ENCODE data around the gene TNKS1BP1.
A peak's percentile ranks its signal among the peaks of the same experiment; 100 is the strongest.
"Not testable (repeated sequence)": the region's sequence is repeated elsewhere in the genome, so short reads cannot be mapped to it uniquely, and the experiment has no call there.

The TNKS1BP1 gene

DNA sequence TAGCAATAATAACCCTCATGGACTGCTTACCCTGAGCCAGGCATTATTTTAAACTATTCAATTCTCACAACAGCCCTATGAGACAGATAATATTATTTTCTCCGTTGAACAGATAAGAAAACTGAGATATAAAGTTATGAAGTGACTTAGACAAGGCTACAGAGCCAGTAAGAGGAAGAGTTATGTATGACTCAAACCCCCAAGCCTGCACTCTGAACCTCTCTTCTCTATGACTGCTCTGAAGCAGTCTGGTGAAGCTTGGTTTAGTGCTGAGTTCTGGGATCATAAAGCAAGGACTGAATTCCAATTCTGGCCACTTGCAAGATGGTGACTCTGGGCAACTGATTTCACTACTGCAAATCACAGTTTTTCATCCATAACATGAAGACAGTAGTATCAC, 34.5 kb downstream of the TNKS1BP1 start:
- peak; percentile 52 for DNase-seq (ENCODE audit: low read depth)

DNA sequence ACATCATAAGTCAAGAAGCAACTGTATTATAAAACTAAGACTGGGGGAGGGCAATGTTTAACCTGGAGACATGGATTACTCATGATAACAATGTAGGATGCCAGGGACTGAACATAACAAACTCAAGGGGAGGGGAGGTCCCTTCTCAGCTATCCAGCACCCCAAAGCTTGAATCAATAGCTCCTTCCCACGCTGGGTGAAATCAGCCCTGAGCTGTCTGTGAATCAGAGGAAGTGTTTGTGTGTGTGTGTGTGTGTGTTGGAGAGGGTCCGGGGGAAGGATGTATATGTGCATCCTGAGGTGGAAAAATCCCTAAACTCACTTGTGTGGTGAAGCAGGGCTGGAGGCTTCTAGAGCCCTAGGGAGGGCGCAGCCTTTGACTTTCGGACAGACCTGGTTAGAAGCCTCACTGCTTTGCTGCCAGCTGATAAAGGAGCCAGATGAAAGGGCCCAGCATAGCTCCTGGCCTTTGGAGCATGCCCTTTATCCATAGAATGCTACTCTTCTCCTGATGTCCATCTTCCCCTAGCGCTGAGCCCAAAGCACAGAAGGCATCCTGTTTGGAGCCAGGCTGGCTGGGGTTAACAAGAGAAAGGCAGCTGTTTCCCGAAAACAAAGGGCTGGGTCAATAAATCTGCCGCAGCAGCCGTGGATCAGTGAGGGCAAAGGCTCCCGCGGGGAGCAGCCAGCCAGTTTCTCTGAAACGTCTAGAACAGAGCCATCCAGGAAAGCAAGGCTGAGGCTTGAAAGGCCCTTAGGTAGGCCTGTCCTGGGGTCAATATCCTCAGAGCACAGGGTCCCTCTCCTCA, 35.8 kb downstream of the TNKS1BP1 start:
- DNase-seq (ENCODE audit: low read depth) = peak; percentile 91

DNA sequence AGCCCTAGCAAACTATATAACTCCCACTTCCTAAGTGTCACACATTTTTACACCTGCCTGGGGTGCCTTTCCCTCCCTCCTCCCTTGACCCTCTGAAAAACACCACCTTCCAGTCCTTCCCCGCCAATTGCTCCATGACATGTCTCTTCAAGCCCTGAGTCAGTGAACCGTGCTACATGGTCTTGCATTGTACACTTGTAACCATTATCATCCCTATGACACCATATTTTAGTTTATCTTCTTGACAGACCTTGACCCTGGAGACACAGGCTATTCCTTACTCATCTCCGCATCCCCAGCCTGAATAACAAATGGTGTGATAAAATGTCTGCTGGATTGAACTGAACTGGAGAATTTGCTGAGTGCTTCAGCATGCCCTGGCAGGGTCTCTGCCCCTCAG, 36.9 kb downstream of the TNKS1BP1 start:
- DNase-seq (ENCODE audit: low read depth) = no peak

DNA sequence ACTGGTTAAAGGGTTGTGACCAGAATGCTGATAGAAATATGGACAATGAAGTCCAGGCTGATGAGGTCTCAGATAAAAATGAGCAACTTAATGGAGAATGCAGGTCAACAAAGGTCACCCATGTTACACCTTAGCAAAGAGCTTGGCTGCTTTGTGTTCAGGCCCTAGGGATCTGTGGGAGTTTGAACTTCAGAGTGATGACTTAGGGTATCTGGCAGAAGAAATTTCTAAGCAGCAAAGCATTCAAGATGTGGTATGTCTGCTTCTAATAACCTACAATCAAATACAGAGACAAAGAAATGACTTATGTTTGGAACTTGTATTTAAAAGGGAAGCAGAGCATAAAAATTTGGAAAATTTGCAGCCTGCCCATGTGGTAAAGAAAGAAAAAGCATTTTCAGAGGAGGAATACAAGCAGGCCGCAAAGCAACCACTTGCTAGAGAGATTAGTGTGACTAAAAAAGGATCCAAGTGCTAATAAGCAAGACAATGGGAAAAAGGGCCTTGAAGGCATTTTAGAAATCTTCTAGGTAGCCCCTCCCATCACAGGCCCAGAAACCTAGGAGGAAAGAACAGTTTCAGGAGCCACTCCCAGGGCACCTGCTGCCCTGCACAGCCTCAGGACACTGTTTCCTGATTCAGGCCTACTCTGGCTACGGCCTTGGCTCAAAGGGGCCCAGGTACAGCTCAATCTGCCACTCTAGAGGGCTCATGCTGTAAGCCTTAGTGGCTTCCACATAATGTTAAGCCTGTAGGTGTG, 41.3 kb downstream of the TNKS1BP1 start:
- DNase-seq (ENCODE audit: low read depth) = no peak

DNA sequence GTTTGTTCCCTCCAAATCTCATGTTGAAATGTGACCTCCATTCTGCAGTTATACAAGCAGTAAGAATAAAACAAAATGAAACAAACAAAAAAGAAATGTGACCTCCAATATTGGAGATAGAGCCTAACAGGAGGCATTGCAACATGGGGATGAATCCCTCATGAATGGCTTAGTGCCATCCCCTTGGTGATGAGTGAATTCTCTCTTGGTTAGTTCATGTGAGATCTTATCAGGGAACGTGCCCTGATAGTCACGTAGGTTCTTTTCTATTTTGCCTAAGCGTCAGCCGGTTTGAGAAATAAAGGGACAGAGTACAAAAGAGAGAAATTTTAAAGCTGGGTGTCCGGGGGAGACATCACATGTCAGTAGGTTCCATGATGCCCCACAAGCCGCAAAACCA, 43.2 kb downstream of the TNKS1BP1 start:
- not testable (repeated sequence) for DNase-seq (ENCODE audit: low read depth)

DNA sequence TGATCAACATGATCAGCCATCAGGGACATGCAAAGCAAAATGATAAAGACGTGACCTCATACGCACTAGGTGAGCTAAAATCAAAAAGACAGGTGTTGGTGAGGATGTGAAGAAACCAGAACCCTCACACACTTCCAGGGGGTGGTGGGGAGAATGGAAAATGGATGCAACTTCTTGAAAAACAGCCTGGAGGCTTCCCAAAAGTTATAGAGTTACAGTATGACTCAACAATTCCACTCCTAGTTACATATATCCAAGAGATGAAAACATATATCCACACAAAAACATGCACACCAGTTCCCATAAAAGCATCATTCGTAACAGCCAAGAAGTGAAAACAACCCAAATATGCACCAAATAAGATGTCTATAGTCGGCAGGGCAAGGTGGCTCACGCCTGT, 45.6 kb downstream of the TNKS1BP1 start:
- no peak for DNase-seq (ENCODE audit: low read depth)

DNA sequence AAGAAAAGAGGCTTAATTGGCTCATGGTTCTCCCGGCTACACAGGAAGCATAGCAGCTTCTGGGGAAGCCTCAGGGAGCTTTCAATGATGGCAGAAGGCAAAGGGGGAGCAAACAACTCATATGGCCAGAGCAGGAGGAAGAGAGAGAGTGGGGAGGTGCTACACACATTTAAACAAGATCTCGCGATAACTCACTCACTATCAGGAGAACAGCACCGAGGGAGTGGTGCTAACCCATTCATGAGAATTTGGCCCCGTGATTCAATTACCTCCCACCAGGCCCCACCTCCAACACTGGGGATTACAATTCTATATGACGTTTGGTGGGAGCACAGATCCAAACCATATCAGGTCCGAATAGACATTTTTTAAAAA, 46.0 kb downstream of the TNKS1BP1 start:
- no peak for DNase-seq (ENCODE audit: low read depth)

DNA sequence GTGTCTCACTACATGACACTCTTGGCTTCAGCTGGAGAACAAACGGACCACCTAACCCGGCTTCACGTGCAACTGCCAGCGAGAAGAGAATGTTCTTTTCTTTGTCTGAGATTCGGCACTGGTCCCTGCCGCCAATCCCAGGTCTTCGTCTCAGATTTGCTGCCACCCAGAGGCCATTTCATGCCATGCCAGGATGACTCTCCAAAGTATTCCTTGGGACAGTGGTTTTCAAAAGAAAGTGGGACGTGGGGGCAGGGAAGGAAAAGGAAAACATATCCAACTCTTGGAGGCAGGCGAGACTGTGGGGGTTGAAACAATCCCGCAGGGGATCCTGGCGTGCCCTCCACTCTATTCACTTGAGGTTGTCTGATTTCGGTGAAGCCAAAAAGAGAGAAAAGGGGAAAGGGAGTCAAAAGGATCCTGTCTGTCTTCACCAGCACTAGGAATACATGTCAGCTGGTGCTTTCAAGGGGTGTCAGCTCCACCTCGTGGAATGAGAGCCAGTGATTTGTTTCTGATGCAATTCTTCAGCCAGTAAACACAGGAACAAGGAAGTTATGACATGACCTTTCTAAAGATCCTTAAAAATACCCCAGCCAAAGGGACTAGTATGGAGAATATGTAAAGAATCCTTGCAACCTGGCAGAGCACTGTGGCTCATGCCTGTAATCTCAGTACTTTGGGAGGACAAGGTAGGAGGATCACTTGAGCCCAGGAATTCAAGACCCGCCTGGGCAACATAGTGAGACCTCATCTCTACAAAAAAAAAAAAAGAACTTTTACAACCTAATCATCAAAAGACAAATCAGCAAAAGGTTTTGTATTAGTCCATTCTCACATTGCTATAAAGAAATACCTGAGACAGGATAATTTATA, 46.7 kb downstream of the TNKS1BP1 start:
- DNase-seq (ENCODE audit: low read depth) = peak; percentile 30

DNA sequence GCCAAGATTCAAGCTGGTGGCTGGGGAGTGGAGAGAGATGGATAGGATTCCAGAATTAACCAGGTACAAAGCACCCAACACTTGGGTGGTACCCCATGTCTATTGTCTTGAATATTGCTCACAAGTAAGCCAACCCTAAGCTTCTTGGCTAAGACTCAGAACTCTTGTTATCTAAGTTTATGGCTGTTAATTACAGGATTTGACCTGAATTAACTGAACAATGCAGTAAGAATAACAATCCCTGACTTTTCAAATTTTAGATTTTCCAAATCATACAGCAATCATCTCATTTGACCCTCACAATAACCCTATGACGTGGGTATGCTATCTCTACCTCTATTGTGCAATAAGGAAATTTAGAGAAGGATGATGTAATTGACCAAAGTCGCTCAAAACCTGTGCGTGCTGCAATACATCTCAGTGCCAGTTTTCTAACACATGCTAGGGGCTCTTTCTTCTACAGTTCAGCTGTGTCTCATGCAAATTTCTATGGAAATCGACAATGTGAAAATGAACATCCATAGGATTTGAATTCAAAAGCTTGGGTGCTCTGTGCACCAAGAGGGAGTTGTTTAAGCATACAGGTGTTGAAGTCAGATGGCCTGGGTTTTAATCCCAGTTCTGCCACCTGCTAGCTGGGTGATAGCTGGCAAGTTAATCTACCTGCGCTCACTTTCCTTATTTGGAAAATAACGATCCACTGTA, 47.6 kb downstream of the TNKS1BP1 start:
- DNase-seq (ENCODE audit: low read depth) = no peak

DNA sequence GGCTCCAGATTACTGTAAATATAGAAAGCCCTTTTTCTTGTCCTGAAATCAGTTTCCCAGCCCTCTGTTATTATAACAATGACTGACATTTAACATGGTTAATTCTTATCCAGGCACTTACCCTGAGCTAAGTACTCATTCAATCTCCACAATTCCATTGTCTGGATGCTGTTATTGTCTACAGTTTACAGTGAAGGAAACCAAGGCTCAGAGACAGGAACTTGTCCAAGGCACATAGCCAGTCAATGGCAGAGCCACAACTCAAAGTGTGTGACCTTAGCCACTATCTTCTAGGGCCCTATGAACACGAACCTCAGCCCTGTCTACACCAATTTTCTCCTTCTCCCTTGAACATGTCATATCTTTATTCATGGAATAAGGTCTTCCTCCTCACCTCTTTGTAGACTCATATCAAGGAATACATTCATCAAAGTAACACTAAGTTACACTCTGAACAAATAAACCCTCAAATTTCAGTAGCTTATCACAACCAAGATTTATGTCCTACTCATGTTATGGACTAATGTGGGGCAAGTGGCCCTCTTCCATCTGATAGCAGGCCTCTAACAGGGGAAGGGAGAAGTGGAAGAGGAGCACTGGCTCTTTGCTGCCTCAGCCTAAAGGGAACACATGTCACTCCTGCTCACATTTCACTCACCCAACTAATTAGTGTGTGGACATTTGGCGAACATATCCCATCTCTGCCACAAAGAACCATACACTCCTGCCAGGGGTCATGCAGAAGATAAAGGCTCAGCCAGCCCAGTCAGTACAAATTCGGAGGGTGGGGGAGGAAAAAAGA, 48.4 kb downstream of the TNKS1BP1 start:
- DNase-seq (ENCODE audit: low read depth) = no peak

DNA sequence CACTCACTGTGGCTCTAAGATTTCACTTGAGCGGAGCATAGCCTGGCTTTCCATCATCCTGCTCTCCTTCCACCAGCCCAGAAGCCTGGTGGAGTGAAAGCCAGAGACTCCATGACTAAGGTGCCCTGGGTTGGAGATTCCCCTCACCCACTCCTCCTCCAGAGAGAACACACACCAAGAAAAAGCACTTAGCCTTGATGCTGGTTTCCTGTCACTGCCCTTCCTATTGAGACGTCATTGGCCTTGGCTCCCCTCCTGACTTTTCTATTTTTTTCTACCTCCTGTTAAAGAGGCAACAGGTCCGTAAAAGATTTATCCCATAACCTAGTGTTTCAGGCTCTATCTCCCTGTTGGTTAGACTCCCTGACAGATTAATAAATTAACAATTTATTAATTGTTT, 49.2 kb downstream of the TNKS1BP1 start:
- DNase-seq (ENCODE audit: low read depth) = no peak

DNA sequence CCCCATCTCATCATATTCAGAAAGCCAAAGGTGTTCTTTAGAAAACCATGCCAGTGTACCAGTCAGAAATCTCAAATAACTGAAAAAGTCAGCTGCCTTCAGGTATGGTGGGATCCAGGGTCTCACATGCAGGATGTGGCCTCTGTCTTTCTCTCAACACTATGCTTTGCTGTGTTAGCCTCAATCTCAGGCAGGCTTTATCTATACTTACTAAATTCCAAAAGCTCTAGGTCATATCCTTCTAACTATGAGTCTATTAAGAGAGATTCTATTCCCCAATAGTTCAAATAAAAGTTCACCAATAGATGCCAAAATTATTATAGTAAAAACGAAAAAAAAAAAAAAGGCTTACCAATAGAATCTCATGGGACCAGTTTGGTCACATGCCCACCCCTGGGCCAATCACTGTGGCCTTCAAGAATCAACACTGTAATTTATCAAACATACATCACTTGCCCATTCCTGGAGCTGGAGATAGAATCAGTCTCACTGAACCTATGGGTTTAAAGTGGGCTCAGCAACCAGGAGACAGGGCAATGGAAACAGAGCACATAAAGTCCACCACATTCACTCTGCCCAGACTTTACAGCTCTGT, 49.8 kb downstream of the TNKS1BP1 start:
- DNase-seq (ENCODE audit: low read depth) = no peak

DNA sequence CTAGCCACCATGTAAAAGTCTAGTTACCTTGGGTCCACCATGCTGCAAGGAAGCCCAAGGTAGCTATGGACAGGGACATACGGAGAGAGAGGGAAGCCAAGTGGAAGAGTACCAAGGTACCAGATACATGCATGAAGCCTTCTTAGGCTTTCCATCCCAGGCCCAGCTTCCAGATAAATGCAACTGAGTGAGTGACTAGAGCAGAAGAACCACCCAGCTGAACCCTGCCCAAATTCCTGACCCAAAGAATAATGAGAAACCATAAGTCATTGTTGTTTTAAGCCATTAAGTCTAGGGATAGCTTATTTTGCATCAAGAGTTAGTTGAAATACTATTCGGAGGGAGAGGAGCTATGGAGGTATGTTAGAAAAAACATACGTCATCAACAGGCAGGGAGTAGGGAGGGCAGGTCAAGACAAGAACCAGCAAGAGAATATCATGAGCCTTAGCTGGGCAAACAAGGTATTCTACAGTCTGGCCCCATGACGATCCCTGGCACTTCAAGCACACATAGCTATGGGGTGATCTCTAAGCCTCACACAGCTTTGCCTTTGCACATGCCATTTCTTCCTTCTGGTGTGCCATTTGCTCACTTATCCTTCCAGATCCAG, 51.2 kb downstream of the TNKS1BP1 start:
- DNase-seq (ENCODE audit: low read depth) = no peak

DNA sequence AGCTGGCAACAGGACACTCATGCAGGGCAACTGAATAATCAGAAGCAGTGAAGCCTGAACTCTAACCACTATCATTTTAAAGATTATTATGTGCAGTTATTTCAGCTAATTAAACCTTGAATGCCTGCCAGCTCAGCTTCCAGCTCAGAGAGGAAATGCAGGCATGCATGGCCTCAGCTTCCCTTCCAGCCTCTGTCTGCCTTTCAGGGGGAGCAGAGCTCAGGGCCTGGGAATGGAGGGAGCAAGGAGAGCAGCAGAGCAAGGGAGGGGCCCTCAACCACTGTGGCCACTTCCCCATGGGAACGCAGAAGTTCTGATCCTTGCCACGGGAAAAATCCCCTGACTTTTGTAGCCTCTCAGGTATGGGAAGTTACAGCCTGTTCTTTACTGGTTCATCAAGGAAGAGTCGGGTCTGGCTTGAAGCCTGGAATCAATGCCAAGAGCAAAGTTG, 55.2 kb downstream of the TNKS1BP1 start:
- no peak for DNase-seq (ENCODE audit: low read depth)

DNA sequence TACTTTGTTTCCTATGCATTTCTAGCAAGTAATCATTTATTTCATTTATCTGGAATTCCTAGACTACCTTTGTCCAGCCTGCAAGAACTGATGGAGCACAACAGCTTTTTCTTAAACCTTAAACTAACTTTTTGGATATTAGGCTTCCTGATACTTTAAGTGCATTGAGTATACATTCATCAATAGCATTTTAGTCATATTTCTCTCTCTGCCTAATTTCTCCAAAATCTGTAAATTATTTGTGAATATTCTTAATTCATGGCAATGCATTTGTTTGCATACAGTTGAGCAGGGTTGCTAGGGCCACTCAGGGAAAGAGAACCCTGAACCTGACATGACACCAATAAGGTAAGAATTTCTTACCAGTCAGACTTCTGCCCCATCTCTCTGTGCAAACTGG, 58.6 kb downstream of the TNKS1BP1 start:
- DNase-seq (ENCODE audit: low read depth) = no peak

DNA sequence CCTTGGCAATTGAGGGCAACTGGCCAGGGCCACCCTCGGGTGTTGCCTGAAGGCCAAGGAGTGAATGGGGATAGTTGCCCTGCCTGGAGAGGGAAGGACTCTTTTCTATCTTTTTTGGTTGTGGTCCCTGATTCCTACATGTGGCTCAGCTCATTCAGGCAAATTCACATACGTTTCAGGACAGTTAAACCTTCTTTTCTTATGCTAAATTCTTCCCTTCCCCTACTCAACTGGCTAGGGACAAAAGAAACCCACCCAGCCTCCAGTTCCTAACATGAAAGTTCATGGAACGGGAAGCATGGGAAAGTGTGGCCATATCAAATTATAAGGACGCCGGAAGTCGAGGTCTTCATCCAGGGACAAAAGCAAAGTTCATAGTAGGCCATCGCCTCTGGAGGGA, 61.4 kb downstream of the TNKS1BP1 start:
- no peak for DNase-seq (ENCODE audit: low read depth)

DNA sequence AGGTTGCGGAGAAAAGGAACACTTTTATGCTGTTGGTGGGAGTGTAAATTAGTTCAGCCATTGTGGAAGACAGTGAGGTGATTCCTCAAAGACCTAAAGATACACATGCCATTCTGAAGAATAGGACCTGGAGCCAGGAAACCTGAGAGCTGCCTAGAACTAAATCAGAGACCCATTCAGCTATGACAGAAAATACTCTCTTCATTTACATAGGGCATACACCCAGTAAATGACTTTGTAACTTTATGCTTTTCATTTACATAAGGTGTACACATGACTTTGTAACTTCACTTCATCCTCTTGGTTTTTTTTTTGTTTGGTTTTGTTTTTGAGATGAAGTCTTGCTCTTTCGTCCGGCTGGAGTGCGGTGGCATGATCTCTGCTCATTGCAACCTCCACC, 62.6 kb downstream of the TNKS1BP1 start:
- DNase-seq (ENCODE audit: low read depth) = no peak

DNA sequence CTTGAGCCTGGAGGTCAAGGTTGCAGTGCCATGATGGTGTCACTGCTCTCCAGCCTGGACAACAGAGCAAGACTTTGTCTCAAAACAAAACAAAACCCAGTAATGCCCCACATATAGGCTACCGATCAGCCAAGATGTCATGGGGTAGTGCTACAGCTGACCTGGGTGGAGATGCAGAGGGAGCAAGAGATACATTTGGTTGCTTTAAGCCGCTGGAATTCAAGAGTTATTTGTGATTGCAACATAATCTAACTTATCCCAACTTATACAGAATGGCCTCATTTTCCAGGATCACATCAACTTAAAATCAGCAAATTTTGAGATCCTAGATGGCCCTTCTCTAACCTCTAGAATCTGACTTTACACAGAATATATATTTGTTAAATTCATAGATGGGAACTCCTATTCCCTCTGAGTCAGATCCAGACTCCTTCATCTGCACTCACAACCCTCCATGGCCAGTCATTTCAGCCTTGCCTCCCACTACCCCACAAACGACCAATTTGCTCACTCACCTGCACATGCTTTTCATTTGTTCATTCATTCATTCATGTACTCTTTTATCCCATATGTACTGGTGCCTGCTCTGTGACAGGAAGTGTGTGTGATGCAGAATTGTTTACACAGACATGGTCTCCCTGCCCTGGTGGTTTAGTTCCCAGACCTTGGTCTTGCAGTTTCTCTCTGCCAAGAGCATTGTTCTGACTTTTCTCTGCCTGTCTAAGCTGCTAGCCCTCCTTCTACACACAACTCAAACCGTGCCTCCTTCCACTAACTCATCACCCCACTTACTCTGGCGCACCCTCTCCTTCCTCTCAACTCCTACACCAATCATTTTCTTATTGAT, 63.6 kb downstream of the TNKS1BP1 start:
- no peak for DNase-seq (ENCODE audit: low read depth)

DNA sequence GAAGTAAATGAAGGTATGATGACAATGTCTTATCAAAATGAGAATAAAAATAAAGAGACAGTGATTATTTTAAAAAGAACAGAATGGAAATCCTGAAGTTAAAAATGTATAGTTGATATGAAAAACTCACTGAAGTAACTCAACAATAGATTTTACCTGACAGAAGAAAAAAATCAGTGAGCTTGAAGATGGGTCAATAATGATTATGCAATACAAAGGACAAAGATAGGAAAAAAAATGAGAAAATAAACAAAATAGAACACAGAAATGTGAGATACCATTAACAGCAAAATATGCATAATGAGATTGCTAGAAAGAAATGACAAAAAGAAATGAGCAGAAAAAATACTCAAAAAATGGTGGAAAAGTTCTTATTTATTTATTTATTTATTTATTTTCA, 68.6 kb downstream of the TNKS1BP1 start:
- DNase-seq (ENCODE audit: low read depth) = no peak
